HG03064 (cell line): ENCODE results near the gene CYTH3.

Experiments used
- ATAC-seq: cut with Tn5 transposase; IDR thresholded peaks from one replicate; pipeline ENCODE4 v1.9.1; 2021; ENCODE audit warnings: low read depth; ENCODE audit not compliant: unreplicated experiment

The CYTH3 gene

DNA sequence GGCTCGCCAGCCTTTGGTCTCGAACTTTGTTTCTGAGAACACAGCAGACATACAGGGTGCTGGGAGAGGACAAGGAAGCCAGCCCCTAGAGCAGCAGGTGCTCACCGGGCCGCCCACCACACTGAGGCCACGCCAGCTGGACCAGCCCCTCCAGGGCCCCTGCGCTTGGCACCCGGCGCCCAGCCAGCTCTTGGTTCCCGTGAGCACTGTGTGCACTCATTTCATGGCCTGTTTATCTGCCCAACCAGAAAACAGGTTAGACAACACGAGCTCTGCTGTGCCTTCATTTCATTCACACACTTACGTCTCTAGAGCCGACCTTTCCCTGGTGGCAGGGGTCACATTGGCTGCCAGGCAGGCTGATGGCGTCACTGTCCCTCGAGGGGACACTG lies 104.0 kb downstream of the CYTH3 start:
- ATAC-seq = no peak

GRCh38 chr7:6167587-6168476 lies 104.6 kb downstream of the CYTH3 start:
- no peak for ATAC-seq

- ATAC-seq = no peak
Measured at GRCh38 chr7:6167004-6167551, 105.3 kb downstream of the CYTH3 start.

GRCh38 chr7:6166443-6166891 lies 106.0 kb downstream of the CYTH3 start:
- ATAC-seq = no peak

- no peak for ATAC-seq
Measured at GRCh38 chr7:6165521-6166320, 106.7 kb downstream of the CYTH3 start.

DNA sequence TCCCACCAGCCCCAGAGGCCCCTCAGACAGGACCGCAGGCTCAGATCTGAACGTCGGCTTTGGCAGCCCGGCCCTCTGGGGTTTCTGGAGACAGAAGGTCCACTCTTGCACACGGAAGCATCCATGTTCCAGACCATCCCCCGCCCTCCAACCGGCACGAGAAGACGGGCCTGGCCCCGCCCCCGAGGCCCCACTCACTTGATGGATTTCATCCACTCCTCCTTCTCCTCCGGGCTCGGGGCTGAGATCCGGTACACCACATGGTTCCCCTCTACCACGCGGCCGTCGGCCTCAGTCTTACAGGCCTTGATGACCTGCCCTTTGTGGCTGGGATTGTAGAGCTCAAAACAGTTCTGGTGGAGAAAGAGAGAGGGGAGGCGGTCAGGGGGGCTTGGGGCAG lies 107.3 kb downstream of the CYTH3 start:
- no peak for ATAC-seq

GRCh38 chr7:6164491-6164890 lies 107.9 kb downstream of the CYTH3 start:
- ATAC-seq = no peak

GRCh38 chr7:6164010-6164409 lies 108.4 kb downstream of the CYTH3 start:
- ATAC-seq = no peak

GRCh38 chr7:6163402-6163801 lies 109.0 kb downstream of the CYTH3 start:
- no peak for ATAC-seq

- ATAC-seq = no peak
Measured at GRCh38 chr7:6162650-6163366, 109.6 kb downstream of the CYTH3 start.

GRCh38 chr7:6162331-6162620 lies 110.1 kb downstream of the CYTH3 start:
- ATAC-seq = no peak

GRCh38 chr7:6161463-6162330 lies 110.7 kb downstream of the CYTH3 start:
- no peak for ATAC-seq

GRCh38 chr7:6160191-6160623 lies 112.2 kb downstream of the CYTH3 start:
- ATAC-seq = no peak

GRCh38 chr7:6159524-6160031 lies 112.8 kb downstream of the CYTH3 start:
- no peak for ATAC-seq

- no peak for ATAC-seq
Measured at GRCh38 chr7:6159097-6159483, 113.3 kb downstream of the CYTH3 start.

DNA sequence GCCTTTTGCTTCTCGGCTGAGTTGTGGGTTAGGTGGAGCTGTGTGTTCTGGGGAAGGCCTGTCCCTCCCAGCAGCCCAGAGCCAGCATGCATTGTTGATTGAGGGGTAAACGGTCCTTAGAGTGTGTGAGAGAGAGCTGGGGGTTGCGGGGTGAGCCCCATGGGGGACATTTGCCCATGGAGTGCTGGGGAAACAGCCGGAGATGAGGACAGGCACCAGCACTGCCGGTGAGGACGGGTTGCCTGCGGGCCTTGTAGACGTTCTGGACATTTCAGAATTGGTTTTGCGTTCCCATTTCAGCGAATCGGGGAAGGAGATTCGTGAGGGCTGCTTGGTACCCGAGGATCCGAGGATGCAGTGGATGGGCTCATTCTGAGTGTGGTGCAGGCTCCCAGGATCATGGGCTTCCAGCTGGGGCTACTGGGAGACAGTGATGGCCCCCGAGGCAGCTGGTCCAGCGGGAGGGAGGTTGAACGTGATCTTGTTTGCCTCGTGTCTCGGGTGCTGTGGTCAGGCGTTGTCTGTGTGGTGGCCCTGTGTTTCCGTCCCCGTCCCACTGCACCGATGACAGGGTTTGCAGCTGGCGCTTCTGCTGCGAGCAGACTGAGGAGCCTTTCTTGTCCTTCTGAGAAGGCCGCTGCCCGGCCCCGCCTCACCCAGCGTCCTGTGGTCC lies 113.9 kb downstream of the CYTH3 start:
- no peak for ATAC-seq

GRCh38 chr7:6157685-6158423 lies 114.6 kb downstream of the CYTH3 start:
- ATAC-seq = no peak

GRCh38 chr7:6156734-6157133 lies 115.7 kb downstream of the CYTH3 start:
- no peak for ATAC-seq

DNA sequence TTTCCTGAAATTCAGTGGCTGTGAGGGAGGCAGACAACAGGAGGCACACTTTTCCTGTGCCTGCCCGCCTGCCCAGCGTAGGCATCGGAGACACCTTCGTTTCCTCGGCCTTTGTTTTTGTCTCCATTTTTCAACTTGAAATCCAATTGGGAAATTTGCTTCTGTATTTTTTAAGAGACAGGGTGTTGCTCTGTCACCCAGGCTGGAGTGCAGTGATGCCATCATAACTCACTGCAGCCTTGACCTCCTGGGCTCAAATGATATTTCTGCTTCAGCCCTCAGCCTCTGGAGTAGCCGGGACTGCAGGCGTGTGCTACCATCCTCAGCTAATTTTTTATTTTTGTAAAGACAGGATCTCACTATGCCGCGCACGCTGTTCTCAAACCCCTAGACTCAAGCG lies 116.8 kb downstream of the CYTH3 start:
- ATAC-seq = no peak
